ENCODE measurements around the gene UHMK1.

Gene UHMK1

GRCh38 chr1:162548170-162548569 lies 50.6 kb downstream of the UHMK1 start:
- no peak for DNase-seq (ENCODE audit: low spot score)
- no peak for TF ChIP-seq CTCF (IDR thresholded peaks at IDR 0.05; ENCODE audit: extremely low read depth, missing control alignments)

- DNase-seq (ENCODE audit: low spot score): no peak
These were observed 51.4 kb downstream of the UHMK1 start for GRCh38 chr1:162549001-162549400.

GRCh38 chr1:162550925-162551324 lies 53.3 kb downstream of the UHMK1 start:
- TF ChIP-seq CTCF (IDR thresholded peaks at IDR 0.05; ENCODE audit: extremely low read depth, missing control alignments): no peak
- no peak for DNase-seq (ENCODE audit: low spot score)

More at GRCh38 chr1:162549001-162549400, 51.4 kb downstream of the UHMK1 start:
- no peak for TF ChIP-seq CTCF (IDR thresholded peaks at IDR 0.05; ENCODE audit: extremely low read depth, missing control alignments)

GRCh38 chr1:162551969-162552683 lies 54.5 kb downstream of the UHMK1 start:
- DNase-seq (ENCODE audit: low spot score): no peak
- no peak for TF ChIP-seq CTCF (IDR thresholded peaks at IDR 0.05; ENCODE audit: extremely low read depth, missing control alignments)

GRCh38 chr1:162552684-162553252 lies 55.1 kb downstream of the UHMK1 start:
- no peak for TF ChIP-seq CTCF (IDR thresholded peaks at IDR 0.05; ENCODE audit: extremely low read depth, missing control alignments)
- DNase-seq (ENCODE audit: low spot score): no peak

GRCh38 chr1:162554258-162554657 lies 56.6 kb downstream of the UHMK1 start:
- no peak for DNase-seq (ENCODE audit: low spot score)
- TF ChIP-seq CTCF (IDR thresholded peaks at IDR 0.05; ENCODE audit: extremely low read depth, missing control alignments): no peak

- no peak for DNase-seq (ENCODE audit: low spot score)
- no peak for TF ChIP-seq CTCF (IDR thresholded peaks at IDR 0.05; ENCODE audit: extremely low read depth, missing control alignments)
These were observed 59.9 kb downstream of the UHMK1 start for GRCh38 chr1:162557536-162557935.

All from GM20000 (cell line).